AG09319 (cell line): Measurements from ENCODE around the gene TOP2A.
A peak's percentile ranks its signal among the peaks of the same experiment; 100 is the strongest.

Experiments
- DNase-seq: peaks from one replicate; pipeline ENCODE4 v3.0.0-alpha.2; 2010; ENCODE audit warnings: low read depth; ENCODE audit errors: extremely low read depth
- CTCF ChIP-seq: IDR thresholded peaks from 2 replicates; pipeline ENCODE4 v1.5.1; 2011; ENCODE audit warnings: low read depth, mild to moderate bottlenecking, inconsistent platforms, low read length, moderate library complexity

The TOP2A gene

GRCh38 chr17:40452216-40452787, 34.6 kb upstream of the TOP2A start:
- DNase-seq: no peak
- TF ChIP-seq CTCF: no peak

DNA sequence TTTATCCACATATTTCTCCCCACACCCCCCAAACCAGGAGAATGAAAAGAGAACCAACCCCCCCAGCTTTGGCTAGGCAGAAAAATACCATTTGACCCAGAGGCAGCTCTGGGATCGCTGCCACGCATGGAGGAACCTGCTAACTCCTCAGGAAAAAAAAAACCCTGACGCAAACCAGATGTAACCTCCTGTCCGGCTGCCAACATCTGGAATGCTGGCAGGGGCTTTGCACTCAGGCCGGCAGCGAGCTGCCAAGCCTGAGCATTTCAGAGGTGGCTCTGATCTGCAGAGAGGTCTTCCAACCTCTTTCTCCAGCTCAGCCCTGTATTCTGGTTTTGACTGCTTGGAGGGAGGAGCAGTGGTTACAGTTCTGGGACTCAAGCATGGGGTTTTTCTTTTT, 33.7 kb upstream of the TOP2A start:
- DNase-seq: peak; percentile 95
- TF ChIP-seq CTCF: no peak

- peak; percentile 57 for TF ChIP-seq CTCF
- DNase-seq: no peak
These were observed 32.5 kb upstream of the TOP2A start for GRCh38 chr17:40450175-40450574.

DNA sequence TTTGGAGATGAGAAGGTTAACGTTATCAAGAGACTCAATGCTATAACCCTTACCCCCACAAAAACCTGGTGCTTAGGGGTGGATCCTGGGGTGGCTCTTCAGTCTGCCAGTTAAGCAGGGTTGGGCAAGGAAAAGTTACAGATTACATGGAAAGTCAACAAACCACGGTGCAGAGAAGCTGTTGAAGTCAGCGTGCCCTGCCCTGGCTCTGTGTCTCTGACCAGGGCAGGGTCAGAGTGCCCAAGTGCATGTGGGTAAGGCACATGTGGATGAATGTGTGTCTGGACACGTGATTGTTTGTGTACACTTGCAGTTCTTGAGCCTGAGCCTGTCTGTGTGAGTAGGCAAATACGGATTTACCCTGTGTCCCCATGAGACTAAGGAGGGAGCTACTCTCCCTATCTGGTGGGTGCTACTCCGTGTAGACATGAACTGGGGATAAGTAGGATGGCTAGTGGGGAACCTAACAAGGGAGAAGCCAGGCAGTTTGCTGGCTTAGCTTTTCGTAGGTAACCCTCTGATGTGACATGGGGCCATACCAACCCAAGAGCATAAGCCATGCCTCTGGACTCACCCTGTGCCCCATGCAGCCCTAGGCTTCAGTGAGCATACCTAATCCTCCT, 31.1 kb upstream of the TOP2A start:
- no peak for TF ChIP-seq CTCF
- DNase-seq: no peak

- TF ChIP-seq CTCF: no peak
- DNase-seq: no peak
These were observed 30.5 kb upstream of the TOP2A start for GRCh38 chr17:40448213-40448638.

DNA sequence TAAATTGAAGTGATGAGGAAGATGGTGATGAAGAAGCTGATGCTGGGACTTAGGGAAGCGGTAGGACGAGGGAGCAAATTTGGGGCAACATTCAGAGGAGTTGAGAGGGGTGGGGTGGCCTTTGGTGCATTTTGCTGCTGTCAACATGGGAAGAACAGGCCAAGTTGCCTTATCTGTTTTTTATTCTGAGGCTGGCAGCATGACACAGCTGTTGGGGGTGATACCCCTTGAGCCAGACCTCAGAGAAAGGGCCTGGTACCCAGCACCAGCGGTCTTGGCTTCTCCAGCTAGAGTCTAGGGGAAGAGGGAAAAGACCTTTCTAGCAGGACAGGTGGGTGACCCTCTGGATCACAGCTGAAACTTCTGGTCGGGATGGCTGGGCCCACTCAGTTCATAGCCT, 30.1 kb upstream of the TOP2A start:
- DNase-seq: no peak
- no peak for TF ChIP-seq CTCF

DNA sequence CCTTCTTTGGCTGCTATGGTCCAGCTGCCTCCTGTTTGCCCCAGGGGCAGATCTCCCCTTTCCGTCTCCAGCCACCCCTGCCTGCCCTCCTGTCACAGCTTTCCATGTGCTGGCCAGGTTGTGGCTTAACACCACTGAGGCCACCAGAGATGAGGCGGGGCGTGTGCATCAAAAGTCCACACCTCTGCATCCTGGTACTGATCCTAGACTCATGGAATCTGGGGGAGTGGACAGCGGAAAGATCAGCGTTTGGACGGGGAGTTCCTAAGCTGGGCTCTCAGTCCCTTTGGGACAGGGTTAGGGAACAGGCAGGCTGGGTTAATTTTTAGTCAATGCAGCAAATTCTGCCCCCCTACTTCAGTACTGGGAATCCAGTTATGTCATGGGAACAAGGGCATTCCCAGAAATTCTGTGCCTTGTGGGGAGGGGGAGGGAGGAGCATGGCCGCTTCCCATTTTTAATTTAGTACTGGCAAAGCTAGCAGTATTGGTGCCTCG, 29.5 kb upstream of the TOP2A start:
- TF ChIP-seq CTCF: no peak
- DNase-seq: no peak
